GM12872 (cell line): ENCODE data around the gene PAX7.

Experiments used
- TF ChIP-seq, protein P1 (sequence below): IDR thresholded peaks from 3 replicates; pipeline ENCODE4 v1.5.1; 2011; ENCODE audit warnings: low read depth, mild to moderate bottlenecking, low read length, moderate library complexity; ENCODE audit not compliant: insufficient read depth

The PAX7 gene

DNA sequence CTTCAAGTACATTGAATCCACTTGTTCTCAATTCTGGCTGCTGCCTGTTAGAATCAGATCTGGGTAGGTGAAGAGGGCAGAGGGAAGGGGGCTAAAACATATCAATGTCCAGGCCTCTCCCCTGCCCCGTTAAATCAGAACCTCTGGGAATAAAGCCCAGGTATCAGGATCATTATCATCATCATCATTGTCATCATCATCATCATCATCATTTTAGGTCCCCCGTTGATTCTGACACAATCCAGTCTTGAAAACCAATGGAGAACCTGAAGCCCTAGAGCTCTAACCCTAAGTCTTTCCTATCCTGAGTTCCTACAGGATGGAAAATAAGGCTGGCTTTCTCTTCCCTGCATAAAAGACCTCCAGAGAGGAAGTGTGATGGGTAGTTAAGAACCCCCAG lies 135.7 kb downstream of the PAX7 start:
- TF ChIP-seq, protein P1, sequence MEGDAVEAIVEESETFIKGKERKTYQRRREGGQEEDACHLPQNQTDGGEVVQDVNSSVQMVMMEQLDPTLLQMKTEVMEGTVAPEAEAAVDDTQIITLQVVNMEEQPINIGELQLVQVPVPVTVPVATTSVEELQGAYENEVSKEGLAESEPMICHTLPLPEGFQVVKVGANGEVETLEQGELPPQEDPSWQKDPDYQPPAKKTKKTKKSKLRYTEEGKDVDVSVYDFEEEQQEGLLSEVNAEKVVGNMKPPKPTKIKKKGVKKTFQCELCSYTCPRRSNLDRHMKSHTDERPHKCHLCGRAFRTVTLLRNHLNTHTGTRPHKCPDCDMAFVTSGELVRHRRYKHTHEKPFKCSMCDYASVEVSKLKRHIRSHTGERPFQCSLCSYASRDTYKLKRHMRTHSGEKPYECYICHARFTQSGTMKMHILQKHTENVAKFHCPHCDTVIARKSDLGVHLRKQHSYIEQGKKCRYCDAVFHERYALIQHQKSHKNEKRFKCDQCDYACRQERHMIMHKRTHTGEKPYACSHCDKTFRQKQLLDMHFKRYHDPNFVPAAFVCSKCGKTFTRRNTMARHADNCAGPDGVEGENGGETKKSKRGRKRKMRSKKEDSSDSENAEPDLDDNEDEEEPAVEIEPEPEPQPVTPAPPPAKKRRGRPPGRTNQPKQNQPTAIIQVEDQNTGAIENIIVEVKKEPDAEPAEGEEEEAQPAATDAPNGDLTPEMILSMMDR: no peak

DNA sequence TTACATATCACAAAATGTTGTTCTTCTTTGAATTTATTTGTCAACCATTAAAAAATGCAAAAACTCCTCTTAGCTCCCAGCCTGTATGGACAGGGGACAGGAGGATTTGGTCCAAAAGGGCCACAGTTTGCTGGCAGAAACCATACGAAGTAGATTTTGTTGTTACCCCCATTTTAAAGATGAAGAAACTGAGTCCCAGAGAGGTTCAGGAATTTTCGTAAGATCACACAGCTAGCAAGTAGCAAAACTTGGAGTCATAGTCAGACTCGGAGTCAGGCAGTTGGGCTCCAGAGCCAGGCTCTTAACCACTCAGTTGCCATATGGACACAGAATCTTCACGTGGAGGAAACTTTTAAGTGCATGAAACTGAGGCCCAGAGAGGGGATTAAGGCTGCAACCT lies 137.4 kb downstream of the PAX7 start:
- TF ChIP-seq, protein P1: no peak

DNA sequence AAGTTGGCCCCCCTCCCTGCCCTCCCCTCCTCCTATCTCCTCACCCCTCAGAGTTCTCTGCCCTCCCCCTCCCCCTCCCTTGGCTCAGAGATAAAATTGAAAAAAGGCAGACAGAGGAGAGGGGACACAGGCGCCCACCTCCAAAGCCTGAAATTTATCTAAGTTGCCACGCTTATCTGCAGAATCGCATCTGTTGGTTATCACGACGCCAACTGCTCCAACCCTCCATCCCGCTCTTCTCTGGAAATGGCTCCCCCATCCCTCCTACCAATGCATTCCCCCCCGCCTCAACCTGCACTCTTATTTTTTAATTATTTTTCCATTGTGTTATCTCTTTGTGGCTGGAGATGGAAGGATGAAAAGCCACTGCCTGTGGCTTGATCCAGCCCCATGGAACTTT lies 138.5 kb downstream of the PAX7 start:
- TF ChIP-seq, protein P1: no peak

DNA sequence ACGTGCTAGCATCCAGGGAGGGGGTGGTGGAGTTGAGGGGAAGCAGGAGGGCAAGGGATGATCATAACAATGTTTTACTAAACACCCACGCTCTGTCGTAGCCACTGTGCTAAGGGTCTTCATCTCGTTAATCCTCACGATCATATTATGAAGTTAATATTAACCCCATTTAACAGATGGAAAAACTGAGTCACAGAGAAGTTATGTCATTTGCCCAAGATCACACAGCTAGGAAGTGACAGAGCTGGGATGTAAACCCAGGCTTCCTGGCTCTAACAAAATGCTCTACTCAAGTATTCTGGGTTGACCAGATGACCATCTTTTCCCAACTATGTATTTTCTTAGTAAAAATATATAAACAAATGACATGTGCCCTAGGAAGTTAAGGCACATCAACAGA lies 140.2 kb downstream of the PAX7 start:
- TF ChIP-seq, protein P1: no peak

DNA sequence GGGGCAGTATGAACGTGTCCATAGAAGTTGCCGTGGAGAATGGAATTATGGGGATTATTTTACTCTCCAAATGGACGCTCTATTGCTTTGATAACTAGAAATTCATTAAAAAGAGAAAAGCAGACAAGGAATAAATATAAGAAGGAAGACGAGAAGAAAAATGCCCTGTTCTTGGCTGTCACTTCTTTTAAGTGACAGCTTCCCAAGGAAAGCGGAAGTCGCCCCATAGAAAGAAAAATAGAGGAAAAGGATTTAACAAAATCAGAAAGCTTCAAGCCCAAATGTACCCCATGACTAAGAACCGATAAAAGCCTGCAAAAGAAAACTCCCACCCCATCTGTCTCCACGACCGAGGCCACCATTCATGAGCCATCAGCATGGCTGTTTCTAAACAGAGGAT lies 143.1 kb downstream of the PAX7 start:
- TF ChIP-seq, protein P1: no peak

DNA sequence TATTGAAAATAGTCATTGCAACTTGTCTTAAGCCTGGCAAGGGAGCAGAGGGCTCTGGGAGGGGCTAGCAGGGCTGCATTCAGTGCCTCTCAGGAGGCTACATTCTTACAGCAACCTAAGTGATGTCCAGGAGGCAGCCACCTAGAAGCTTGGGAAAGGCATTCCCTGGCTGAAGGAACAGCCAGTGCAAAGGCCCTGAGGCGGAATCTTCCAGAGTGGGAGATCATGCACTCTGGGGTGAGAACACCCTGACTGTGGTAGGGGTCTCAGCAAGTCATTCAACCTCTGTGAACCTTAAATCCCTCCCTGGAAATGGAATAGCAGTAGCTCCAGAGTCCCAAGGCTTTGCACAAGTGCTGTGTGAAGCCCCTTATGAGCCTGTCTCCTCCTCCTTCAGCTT lies 144.7 kb downstream of the PAX7 start:
- TF ChIP-seq, protein P1: no peak

DNA sequence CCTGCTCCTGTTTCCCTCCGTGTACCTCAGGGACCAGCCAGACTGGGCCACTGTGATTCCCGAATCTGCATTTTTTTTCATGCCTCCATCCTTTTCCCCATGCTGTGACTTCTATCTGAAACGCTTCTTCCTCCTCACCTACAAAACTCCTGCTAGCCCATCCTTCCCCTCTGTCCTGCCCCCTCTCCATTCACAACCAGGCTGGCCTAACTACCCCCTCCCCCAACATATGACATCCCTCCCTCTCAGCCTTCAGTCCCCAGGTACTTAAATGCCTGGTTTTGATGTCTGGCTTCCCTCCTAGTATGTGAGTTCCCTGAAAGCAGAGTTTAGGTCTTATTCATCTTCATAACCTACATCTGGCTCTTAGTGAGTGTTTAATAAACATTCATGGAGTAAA lies 146.1 kb downstream of the PAX7 start:
- TF ChIP-seq, protein P1: no peak

DNA sequence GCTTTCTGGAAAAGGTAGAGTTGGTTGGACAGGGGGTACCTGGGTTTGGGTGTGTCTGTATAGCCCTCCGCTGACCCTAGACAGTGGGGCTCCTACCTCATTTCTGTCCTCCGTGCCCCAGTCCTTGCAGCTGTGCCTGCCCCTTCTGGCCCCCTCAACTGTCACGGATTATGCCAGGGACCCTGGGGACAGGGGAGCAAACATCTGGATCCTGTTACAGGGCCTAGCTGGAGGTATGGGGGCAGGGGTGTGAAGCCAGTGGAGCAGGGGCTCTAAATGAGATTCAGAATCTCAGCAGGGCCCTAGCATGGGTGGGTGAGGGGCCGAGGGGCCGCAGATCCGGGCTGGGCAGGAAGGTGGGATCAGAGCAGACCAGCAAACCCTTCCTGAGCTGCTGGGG lies 147.8 kb downstream of the PAX7 start:
- TF ChIP-seq, protein P1: no peak
